ENCODE results near the gene ABLIM3.

Gene ABLIM3

GRCh38 chr5:149284501-149284900 lies 143.2 kb downstream of the ABLIM3 start:
- no peak for TF ChIP-seq CTCF (IDR thresholded peaks at IDR 0.05; ENCODE audit: control insufficient read depth, extremely low read depth, insufficient read depth)
- no peak for DNase-seq (ENCODE audit: low read depth)
- H3K4me3 ChIP-seq (ENCODE audit: low read depth, low read length): no peak overlapping the region

GRCh38 chr5:149285153-149285552 lies 143.9 kb downstream of the ABLIM3 start:
- H3K4me3 ChIP-seq (ENCODE audit: low read depth, low read length): no peak overlapping the region
- DNase-seq (ENCODE audit: low read depth): no peak
- no peak for TF ChIP-seq CTCF (IDR thresholded peaks at IDR 0.05; ENCODE audit: control insufficient read depth, extremely low read depth, insufficient read depth)

GRCh38 chr5:149288436-149288835 lies 147.1 kb downstream of the ABLIM3 start:
- TF ChIP-seq CTCF (IDR thresholded peaks at IDR 0.05; ENCODE audit: control insufficient read depth, extremely low read depth, insufficient read depth): no peak
- no peak for DNase-seq (ENCODE audit: low read depth)
- H3K4me3 ChIP-seq (ENCODE audit: low read depth, low read length): no peak overlapping the region

- TF ChIP-seq CTCF (IDR thresholded peaks at IDR 0.05; ENCODE audit: control insufficient read depth, extremely low read depth, insufficient read depth): no peak
- no peak overlapping the region for H3K4me3 ChIP-seq (ENCODE audit: low read depth, low read length)
- DNase-seq (ENCODE audit: low read depth): no peak
Measured at GRCh38 chr5:149289301-149289700, 148.0 kb downstream of the ABLIM3 start.

GRCh38 chr5:149294872-149295829 lies 153.9 kb downstream of the ABLIM3 start:
- no peak for TF ChIP-seq CTCF (IDR thresholded peaks at IDR 0.05; ENCODE audit: control insufficient read depth, extremely low read depth, insufficient read depth)
- H3K4me3 ChIP-seq (ENCODE audit: low read depth, low read length): no peak overlapping the region
- no peak for DNase-seq (ENCODE audit: low read depth)

GRCh38 chr5:149297340-149298025 lies 156.2 kb downstream of the ABLIM3 start:
- no peak overlapping the region for H3K4me3 ChIP-seq (ENCODE audit: low read depth, low read length)
- TF ChIP-seq CTCF (IDR thresholded peaks at IDR 0.05; ENCODE audit: control insufficient read depth, extremely low read depth, insufficient read depth): no peak
- no peak for DNase-seq (ENCODE audit: low read depth)
